K562 (cell line): ENCODE data around the gene THADA. TPM values are rescaled to one million over a fixed set of nuclear protein-coding genes. Genes with fewer than 3 reads are reported as not detected.

Experiments
- AFF1 ChIP-seq, 2 experiments: fragments of 450-650 bp; IDR thresholded peaks; 2 replicates each; pipeline ENCODE4 v1.6.1; 2018; ENCODE audit warnings: mild to moderate bottlenecking in 2 of 2, low read depth in 1 of 2; ENCODE audit not compliant: partially characterized antibody in 2 of 2
- ASH1L ChIP-seq: fragments of 450-650 bp; IDR thresholded peaks from 2 replicates; pipeline ENCODE4 v1.6.1; 2018; ENCODE audit warnings: borderline replicate concordance, mild to moderate bottlenecking, low read depth; ENCODE audit not compliant: partially characterized antibody
- CTCF ChIP-seq, 3 experiments: IDR thresholded peaks in 2 of 3; conservative IDR thresholded peaks in 1 of 3; 2 replicates each; pipeline ENCODE4 v1.5.1; 2011 to 2012; ENCODE audit warnings: low read length in 3 of 3, mild to moderate bottlenecking in 3 of 3, control low read depth in 2 of 3, improper control_type of control experiment in 1 of 3, inconsistent platforms in 1 of 3, low read depth in 1 of 3, mixed read lengths in 1 of 3, moderate library complexity in 1 of 3; ENCODE audit not compliant: insufficient read depth in 2 of 3
- KLF16 ChIP-seq: IDR thresholded peaks from 2 replicates; pipeline ENCODE4 v1.6.1; 2016; ENCODE audit warnings: antibody characterized with exemption
- MTA3 ChIP-seq: fragments of 450-650 bp; formaldehyde crosslinking; IDR thresholded peaks from 2 replicates; pipeline ENCODE4 v1.6.1; 2017; ENCODE audit warnings: mild to moderate bottlenecking, borderline replicate concordance
- NFE2 ChIP-seq: IDR thresholded peaks from 2 replicates; pipeline ENCODE4 v1.6.1; 2014; ENCODE audit warnings: antibody characterized with exemption, low read depth
- RB1 ChIP-seq: fragments of 450-650 bp; IDR thresholded peaks from 2 replicates; pipeline ENCODE4 v1.6.1; 2017; ENCODE audit warnings: low read depth, mild to moderate bottlenecking
- SAFB2 ChIP-seq: fragments of 200-400 bp; formaldehyde crosslinking; IDR thresholded peaks from 2 replicates; pipeline ENCODE4 v1.6.1; 2018; ENCODE audit warnings: borderline replicate concordance, low read length, low read depth, moderate library complexity; ENCODE audit not compliant: severe bottlenecking
- SIN3B ChIP-seq: fragments of 450-650 bp; IDR thresholded peaks from 2 replicates; pipeline ENCODE4 v1.6.1; 2017; ENCODE audit warnings: low read depth, mild to moderate bottlenecking, moderate library complexity
- ZBTB40 ChIP-seq, 2 experiments: fragments of 450-650 bp in 1 of 2; sonication (generic) in 1 of 2; formaldehyde crosslinking in 1 of 2; IDR thresholded peaks; 2 replicates each; pipeline versions ENCODE4 v1.7.1 to v1.9.0; 2016 to 2022; ENCODE audit warnings: inconsistent platforms in 1 of 2, mild to moderate bottlenecking in 1 of 2, missing genetic modification reagents in 1 of 2
- polyA plus RNA-seq, 8 experiments: library from polyadenylated mRNA; depleted of rRNA in 4 of 8; stranded (reverse) in 5 of 8; unstranded in 3 of 8; fragments of >200 nt; fragmentation: Nextera tagmentation in 2 of 8; fragmentation: Illumina TruSeq in 1 of 8; extraction: Ambion mirVana in 2 of 8; extraction: Trizol in 1 of 8; gene quantifications; 2 replicates each; pipeline versions ENCODE4 v1.2.1 to v1.2.3, GENCODE V29; 2011 to 2014; ENCODE audit warnings: inconsistent platforms in 1 of 8, missing spikeins in 1 of 8
- total RNA-seq, 7 experiments: library from RNA; depleted of rRNA in 6 of 7; stranded (reverse); fragments of >200 nt in 6 of 7; fragmentation: Illumina TruSeq in 2 of 7; extraction: Trizol in 2 of 7; gene quantifications; 2 replicates each; pipeline versions ENCODE4 v1.2.1 to v1.2.3, GENCODE V29; 2011 to 2021; ENCODE audit warnings: low replicate concordance in 1 of 7

Gene THADA
- total and polyA plus RNA-seq, 9 of the 15 experiments (the other 6 are each of a cell fraction or from before 2014, with no cell fraction given) = 17.8 to 34.7 (median 31.9) TPM

- no peak for TF ChIP-seq ZBTB40 (IDR thresholded peaks at IDR 0.05)
- no peak for TF ChIP-seq ZBTB40 (CRISPR knock-in tag; IDR thresholded peaks at IDR 0.05)
- TF ChIP-seq SIN3B = no peak
- peak; percentile 31; the same call in 1 of the 2 replicates for TF ChIP-seq RB1
- TF ChIP-seq CTCF (IDR thresholded peaks at IDR 0.05 in 2 of 3, conservative IDR thresholded peaks at IDR 0.05 in 1 of 3; ENCODE audit: insufficient read depth in 2 of 3, low read depth in 1 of 3, low read length in 3 of 3) = no peak
- no peak; the same call in 1 of the 2 replicates for TF ChIP-seq KLF16
- no peak for TF ChIP-seq ASH1L
- peak in 1 of 2 experiments; percentile 81 for TF ChIP-seq AFF1 (IDR thresholded peaks at IDR 0.05; ENCODE audit: low read depth in 1 of 2, partially characterized antibody in 2 of 2)
- 0 out of 2 replicates have a peak, but pooled peaks have one; percentile 9 for TF ChIP-seq MTA3
- TF ChIP-seq NFE2 = peak; percentile 33
- no peak for TF ChIP-seq SAFB2
Measured at GRCh38 chr2:43210467-43211303, 385.2 kb downstream of the THADA start (continued).
